Karpas-422 (cell line): ENCODE data around the gene HYDIN. TPM values are rescaled to one million over a fixed set of nuclear protein-coding genes. Genes with fewer than 3 reads are reported as not detected.
A peak's percentile ranks its signal among the peaks of the same experiment; 100 is the strongest.

Experiments used
- DNase-seq: peaks from one replicate; pipeline ENCODE4 v3.0.0-alpha.2; 2015
- H2AFZ ChIP-seq: fragments of 200-600 bp; sonication (generic); 2 replicates; pipeline ENCODE4 v1.6.1; 2014; ENCODE audit warnings: antibody characterized with exemption, low read length, mixed read lengths
- H3K27ac ChIP-seq: fragments of 200-600 bp; sonication (generic); 2 replicates; pipeline ENCODE4 v1.5.1; 2014; ENCODE audit warnings: mild to moderate bottlenecking, low read length, moderate library complexity
- H3K27me3 ChIP-seq: fragments of 200-600 bp; sonication (generic); 2 replicates; pipeline ENCODE4 v1.6.1; 2014; ENCODE audit warnings: low read length, mixed read lengths
- H3K36me3 ChIP-seq: fragments of 200-600 bp; sonication (generic); 2 replicates; pipeline ENCODE4 v1.6.1; 2014; ENCODE audit warnings: low read length, mixed read lengths; ENCODE audit not compliant: insufficient read depth
- H3K4me1 ChIP-seq: fragments of 200-600 bp; sonication (generic); 2 replicates; pipeline ENCODE4 v1.6.1; 2014; ENCODE audit warnings: mild to moderate bottlenecking, low read length, mixed read lengths
- H3K4me2 ChIP-seq: fragments of 200-600 bp; sonication (generic); 2 replicates; pipeline ENCODE4 v1.6.1; 2014; ENCODE audit warnings: low read length, low read depth, mild to moderate bottlenecking; ENCODE audit not compliant: poor library complexity, severe bottlenecking
- H3K4me3 ChIP-seq: fragments of 200-600 bp; sonication (generic); 2 replicates; pipeline ENCODE4 v1.5.1; 2014; ENCODE audit warnings: mild to moderate bottlenecking, antibody characterized with exemption, low read length, mixed read lengths
- H3K79me2 ChIP-seq: fragments of 200-600 bp; sonication (generic); 2 replicates; pipeline ENCODE4 v1.6.1; 2014; ENCODE audit warnings: mild to moderate bottlenecking, low read length, mixed read lengths
- H3K9ac ChIP-seq: fragments of 200-600 bp; sonication (generic); 2 replicates; pipeline ENCODE4 v1.6.0; 2014; ENCODE audit warnings: low read length
- H3K9me2 ChIP-seq: fragments of 200-600 bp; sonication (generic), shearing (Covaris generic); replicated peaks from 2 replicates; pipeline ENCODE4 v1.6.0; 2014; ENCODE audit warnings: mild to moderate bottlenecking, low read length, moderate library complexity; ENCODE audit not compliant: insufficient read depth
- H3K9me3 ChIP-seq: fragments of 300-700, 200-600 bp; sonication (generic); 2 replicates; pipeline ENCODE4 v1.6.1; 2014; ENCODE audit warnings: low read length, mixed read lengths
- H4K20me1 ChIP-seq: fragments of 200-600 bp; sonication (generic); 2 replicates; pipeline ENCODE4 v1.6.1; 2014; ENCODE audit warnings: mild to moderate bottlenecking, antibody characterized with exemption, low read length, low read depth; ENCODE audit not compliant: insufficient read depth
- total RNA-seq: library from RNA; depleted of rRNA; stranded (reverse); fragments of >200 nt; shearing (Covaris generic); gene quantifications from 2 replicates; pipeline ENCODE4 v1.2.3, GENCODE V29; 2014; ENCODE audit warnings: low replicate concordance; rRNA removed

HYDIN gene
- total RNA-seq, result not detected in 2 replicates

- Histone ChIP-seq H3K9me2 (no peaks in the 10 kb centered on the region), H2AFZ (no peak within 1 kb of the TSS), H3K27me3 (no peaks in the 10 kb centered on the region), H4K20me1 (no peaks in the 10 kb centered on the region), H3K4me3 (no peak within 1 kb of the TSS), H3K4me2 (no peak within 1 kb of the TSS), H3K27ac (no peak within 1 kb of the TSS), H3K4me1 (no peaks in the 10 kb centered on the region), H3K9ac (no peak within 1 kb of the TSS), H3K79me2 (no peaks in the 10 kb centered on the region), H3K36me3 (no peaks in the 10 kb centered on the region), H3K9me3 (peaks cover 19% of the 10 kb centered on the region)
- no peak for DNase-seq
These were observed at the start of gene HYDIN for GRCh38 chr16:71230122-71230845. TSS of gene HYDIN (minus strand) at chr16:71230722. CDS start at chr16:71186895, 43,827 bp downstream.

DNA sequence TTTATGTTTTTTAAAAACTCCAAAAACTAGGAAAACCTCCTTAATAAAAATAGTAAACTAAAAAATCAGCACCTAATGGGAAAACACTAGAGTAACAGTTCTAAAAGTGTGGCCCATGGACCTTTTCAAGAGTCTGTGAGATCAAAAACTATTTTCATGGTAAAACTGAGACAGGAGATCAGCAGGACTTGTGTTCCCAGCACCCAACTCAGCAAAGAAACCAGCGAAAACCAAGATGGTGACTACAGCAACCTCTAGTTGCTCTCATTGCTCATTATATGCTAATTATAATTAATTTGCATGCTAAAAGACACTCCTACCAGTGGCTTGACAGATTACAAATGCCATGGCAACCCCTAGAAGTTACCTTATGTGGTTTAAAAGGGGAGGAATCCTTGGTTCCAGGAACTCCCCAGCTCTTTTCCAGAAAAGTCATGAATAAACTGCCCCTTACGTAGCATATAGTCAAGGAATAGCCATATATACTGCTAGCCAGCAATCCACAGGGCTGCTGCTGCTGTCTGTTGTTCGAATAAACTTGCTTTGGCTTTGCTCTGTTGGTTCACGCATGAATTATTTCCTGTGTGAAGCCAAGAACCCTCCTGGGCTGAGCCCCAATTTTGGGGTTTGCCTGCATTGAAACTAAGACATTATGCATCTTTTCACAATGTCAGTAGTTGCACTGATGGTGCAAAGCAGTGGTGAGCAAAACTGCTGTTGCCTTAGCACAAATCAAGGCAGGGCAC, 46.2 kb upstream of the HYDIN start:
- Histone ChIP-seq H2AFZ (no peak overlapping the region), H3K4me1 (no peaks in the 10 kb centered on the region), H3K79me2 (no peaks in the 10 kb centered on the region), H3K36me3 (no peaks in the 10 kb centered on the region), H3K9ac (no peak overlapping the region), H3K27me3 (no peaks in the 10 kb centered on the region), H3K9me2 (no peaks in the 10 kb centered on the region), H3K9me3 (no peaks in the 10 kb centered on the region), H3K27ac (no peak overlapping the region), H3K4me2 (no peak overlapping the region), H4K20me1 (no peaks in the 10 kb centered on the region), H3K4me3 (no peak overlapping the region)
- DNase-seq, result no peak

DNA sequence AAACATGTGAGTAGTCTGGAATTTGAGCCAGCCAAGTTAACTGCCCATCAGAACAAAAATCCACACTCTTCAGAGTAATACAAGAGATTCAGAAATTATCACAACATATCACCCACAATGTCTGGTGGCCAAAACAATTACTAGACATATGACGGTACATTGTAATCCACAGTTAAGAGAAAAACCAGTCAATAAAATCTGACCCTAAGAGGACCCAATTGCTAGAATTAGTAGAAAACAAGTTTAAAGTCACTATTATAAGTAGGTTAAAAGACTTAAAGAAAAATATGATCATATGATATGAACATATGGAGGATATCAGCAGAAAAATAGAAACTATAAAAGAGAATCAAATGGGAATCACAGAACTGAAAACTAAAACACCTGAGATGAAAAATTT, 42.9 kb upstream of the HYDIN start:
- DNase-seq, result peak; percentile 16
- Histone ChIP-seq H3K27me3 (no peaks in the 10 kb centered on the region), H2AFZ (no peak overlapping the region)

GRCh38 chr16:71264299-71264698, 33.8 kb upstream of the HYDIN start:
- H3K36me3 ChIP-seq, result no peaks in the 10 kb centered on the region
- no peak overlapping the region for H2AFZ ChIP-seq
- H3K27me3 ChIP-seq, result no peaks in the 10 kb centered on the region
- DNase-seq, result peak; percentile 6
- H3K4me3 ChIP-seq, result no peak overlapping the region
- H4K20me1 ChIP-seq, result no peaks in the 10 kb centered on the region
- H3K9me3 ChIP-seq, result no peaks in the 10 kb centered on the region
- H3K4me2 ChIP-seq, result no peak overlapping the region
- no peak overlapping the region for H3K27ac ChIP-seq
- no peaks in the 10 kb centered on the region for H3K9me2 ChIP-seq
- no peaks in the 10 kb centered on the region for H3K4me1 ChIP-seq
- no peak overlapping the region for H3K9ac ChIP-seq
- H3K79me2 ChIP-seq, result no peaks in the 10 kb centered on the region

More for the DNA sequence above, 42.9 kb upstream of the HYDIN start:
- no peaks in the 10 kb centered on the region for H4K20me1 ChIP-seq
- no peaks in the 10 kb centered on the region for H3K36me3 ChIP-seq
- H3K9ac ChIP-seq, result no peak overlapping the region
- H3K4me2 ChIP-seq, result no peak overlapping the region
- no peaks in the 10 kb centered on the region for H3K9me3 ChIP-seq
- H3K9me2 ChIP-seq, result no peaks in the 10 kb centered on the region
- no peak overlapping the region for H3K4me3 ChIP-seq
- no peak overlapping the region for H3K27ac ChIP-seq
- H3K4me1 ChIP-seq, result no peaks in the 10 kb centered on the region
- no peaks in the 10 kb centered on the region for H3K79me2 ChIP-seq

DNA sequence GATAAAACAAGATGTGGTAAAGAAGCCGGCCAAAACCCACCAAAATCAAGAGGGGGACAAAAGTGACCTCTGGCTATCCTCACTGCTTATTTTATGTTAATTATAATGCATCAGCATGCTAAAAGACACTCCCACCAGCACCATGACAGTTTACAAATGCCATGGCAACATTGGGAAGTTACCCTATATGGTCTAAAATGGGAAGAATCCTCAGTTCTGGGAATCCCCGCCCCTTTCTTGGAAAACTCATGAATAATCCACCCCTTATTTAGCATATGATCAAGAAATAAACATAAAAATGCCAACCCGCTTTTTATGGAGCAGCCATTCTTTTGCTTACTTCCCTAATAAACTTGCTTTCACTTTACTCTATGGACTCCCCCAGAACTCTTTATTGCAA, 33.1 kb upstream of the HYDIN start:
- Histone ChIP-seq H3K27ac (no peak overlapping the region), H4K20me1 (no peaks in the 10 kb centered on the region), H3K4me3 (no peak overlapping the region), H3K4me1 (no peaks in the 10 kb centered on the region), H3K9me2 (no peaks in the 10 kb centered on the region), H3K9me3 (no peaks in the 10 kb centered on the region), H2AFZ (no peak overlapping the region), H3K36me3 (no peaks in the 10 kb centered on the region), H3K27me3 (no peaks in the 10 kb centered on the region), H3K79me2 (no peaks in the 10 kb centered on the region), H3K9ac (no peak overlapping the region), H3K4me2 (no peak overlapping the region)
- no peak for DNase-seq

DNA sequence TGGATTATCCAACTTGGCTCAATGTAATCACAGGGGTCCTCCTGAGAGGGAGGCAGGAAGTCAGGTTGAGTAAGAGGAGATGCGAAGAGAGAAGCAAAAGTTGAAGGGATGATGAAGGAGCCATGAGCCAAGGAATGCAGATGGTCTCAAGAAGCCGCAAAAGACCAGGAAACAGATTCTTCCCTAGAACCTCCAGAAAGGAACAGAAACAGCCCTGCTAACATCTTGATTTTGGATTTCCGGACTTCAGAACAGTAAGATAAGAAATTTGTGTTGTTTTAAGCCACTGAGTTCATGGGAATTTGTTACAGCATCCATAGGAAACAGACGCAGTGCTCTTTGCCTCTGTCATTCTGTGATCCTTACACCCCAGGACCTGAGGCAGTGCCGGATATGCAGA, 31.9 kb upstream of the HYDIN start:
- no peak overlapping the region for H2AFZ ChIP-seq

DNA sequence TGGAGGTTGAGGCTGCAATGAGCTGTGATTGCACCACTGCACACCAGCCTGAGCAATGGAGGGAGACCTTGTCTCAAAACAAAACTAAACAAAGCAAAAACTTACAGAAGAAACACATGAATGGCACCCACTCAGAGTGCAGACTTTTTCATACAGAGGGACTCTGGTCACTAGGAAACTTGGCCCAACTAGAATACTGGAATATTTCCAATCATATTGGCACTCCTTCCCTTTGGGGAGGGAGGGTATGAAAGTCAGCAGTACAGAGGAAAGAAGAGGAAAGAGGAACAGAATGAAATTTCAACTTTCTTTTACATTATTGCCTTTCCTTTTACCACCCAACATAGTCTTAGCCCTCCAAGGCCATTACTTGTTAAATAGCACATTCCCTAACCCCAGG, 30.5 kb upstream of the HYDIN start:
- Histone ChIP-seq H3K79me2 (no peaks in the 10 kb centered on the region), H3K9me2 (no peaks in the 10 kb centered on the region), H3K27ac (no peak overlapping the region), H2AFZ (no peak overlapping the region), H3K4me1 (no peaks in the 10 kb centered on the region), H3K9me3 (no peaks in the 10 kb centered on the region), H3K9ac (no peak overlapping the region), H4K20me1 (no peaks in the 10 kb centered on the region), H3K36me3 (no peaks in the 10 kb centered on the region), H3K27me3 (no peaks in the 10 kb centered on the region), H3K4me2 (no peak overlapping the region), H3K4me3 (no peak overlapping the region)
- no peak for DNase-seq

More for the DNA sequence above, 31.9 kb upstream of the HYDIN start:
- no peaks in the 10 kb centered on the region for H3K4me1 ChIP-seq
- no peak for DNase-seq
- H4K20me1 ChIP-seq, result no peaks in the 10 kb centered on the region
- H3K27me3 ChIP-seq, result no peaks in the 10 kb centered on the region
- no peak overlapping the region for H3K27ac ChIP-seq
- H3K79me2 ChIP-seq, result no peaks in the 10 kb centered on the region
- no peak overlapping the region for H3K9ac ChIP-seq
- no peak overlapping the region for H3K4me3 ChIP-seq
- H3K9me3 ChIP-seq, result no peaks in the 10 kb centered on the region
- H3K9me2 ChIP-seq, result no peaks in the 10 kb centered on the region
- H3K36me3 ChIP-seq, result no peaks in the 10 kb centered on the region
- H3K4me2 ChIP-seq, result no peak overlapping the region

GRCh38 chr16:71259086-71259485, 28.6 kb upstream of the HYDIN start:
- no peak overlapping the region for H2AFZ ChIP-seq
- no peaks in the 10 kb centered on the region for H3K4me1 ChIP-seq
- H3K4me2 ChIP-seq, result no peak overlapping the region
- no peaks in the 10 kb centered on the region for H3K27me3 ChIP-seq
- H3K4me3 ChIP-seq, result no peak overlapping the region
- no peak for DNase-seq
- H3K79me2 ChIP-seq, result no peaks in the 10 kb centered on the region
- no peak overlapping the region for H3K27ac ChIP-seq
- H3K9ac ChIP-seq, result no peak overlapping the region
- H3K9me2 ChIP-seq, result no peaks in the 10 kb centered on the region
- no peaks in the 10 kb centered on the region for H4K20me1 ChIP-seq
- no peaks in the 10 kb centered on the region for H3K9me3 ChIP-seq
- H3K36me3 ChIP-seq, result no peaks in the 10 kb centered on the region
